ENCODE measurements around the gene PRRC2B.
"Not testable (repeated sequence)": the region's sequence is repeated elsewhere in the genome, so short reads cannot be mapped to it uniquely, and the experiment has no call there.

- TF ChIP-seq POLR2AphosphoS5, SP1 (IDR thresholded peaks at IDR 0.05; ENCODE audit: low read depth, low read length): not testable (repeated sequence)
- TF ChIP-seq, protein P1, sequence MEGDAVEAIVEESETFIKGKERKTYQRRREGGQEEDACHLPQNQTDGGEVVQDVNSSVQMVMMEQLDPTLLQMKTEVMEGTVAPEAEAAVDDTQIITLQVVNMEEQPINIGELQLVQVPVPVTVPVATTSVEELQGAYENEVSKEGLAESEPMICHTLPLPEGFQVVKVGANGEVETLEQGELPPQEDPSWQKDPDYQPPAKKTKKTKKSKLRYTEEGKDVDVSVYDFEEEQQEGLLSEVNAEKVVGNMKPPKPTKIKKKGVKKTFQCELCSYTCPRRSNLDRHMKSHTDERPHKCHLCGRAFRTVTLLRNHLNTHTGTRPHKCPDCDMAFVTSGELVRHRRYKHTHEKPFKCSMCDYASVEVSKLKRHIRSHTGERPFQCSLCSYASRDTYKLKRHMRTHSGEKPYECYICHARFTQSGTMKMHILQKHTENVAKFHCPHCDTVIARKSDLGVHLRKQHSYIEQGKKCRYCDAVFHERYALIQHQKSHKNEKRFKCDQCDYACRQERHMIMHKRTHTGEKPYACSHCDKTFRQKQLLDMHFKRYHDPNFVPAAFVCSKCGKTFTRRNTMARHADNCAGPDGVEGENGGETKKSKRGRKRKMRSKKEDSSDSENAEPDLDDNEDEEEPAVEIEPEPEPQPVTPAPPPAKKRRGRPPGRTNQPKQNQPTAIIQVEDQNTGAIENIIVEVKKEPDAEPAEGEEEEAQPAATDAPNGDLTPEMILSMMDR (IDR thresholded peaks at IDR 0.05; ENCODE audit: control extremely low read depth in 1 of 3, insufficient read depth in 1 of 3, low read depth in 1 of 3, low read length in 3 of 3): not testable (repeated sequence)
Measured at GRCh38 chr9:131372599-131372973, 21.3 kb upstream of the PRRC2B start.

All from H1 (cell line).